A549 (cell line): Measurements from ENCODE around the gene FAM193A. TPM values are rescaled to one million over a fixed set of nuclear protein-coding genes. Genes with fewer than 3 reads are reported as not detected.

Experiments
- ATAC-seq, 2 experiments: fragments of 200-7000 bp in 1 of 2; fragments of >200 bp in 1 of 2; cut with Nextera tagmentation in 1 of 2; cut with Tn5 transposase in 1 of 2; 3 replicates each; pipeline versions ENCODE4 v1.8.0 to v1.9.1; 2018 to 2020; ENCODE audit warnings: mild to moderate bottlenecking in 1 of 2, moderate library complexity in 1 of 2
- CTCF ChIA-PET: fragments of 300-600 bp; sonication (Branson Sonifier 250); formaldehyde crosslinking; extraction: SDS; loops from one replicate; lab custom pipeline; 2021; ENCODE audit warnings: antibody characterized with exemption, inconsistent platforms; lab: Yijun Ruan, JAX
- POLR2A ChIA-PET: fragments of 350-600 bp; formaldehyde crosslinking; extraction: SDS; loops from one replicate; lab custom pipeline; 2021; ENCODE audit warnings: antibody characterized with exemption, inconsistent platforms; lab: Yijun Ruan, JAX
- DNase-seq, 2 experiments: peaks; one replicate each; pipeline versions ENCODE4 v3.0.0 to v3.0.0-alpha.2; 2011 to 2016; ENCODE audit warnings: low read depth in 1 of 2, low spot score in 1 of 2
- FAIRE-seq: peaks from 2 replicates; lab custom pipeline; 2011; peaks lifted over from hg19 to GRCh38; lab: Jason Lieb, UNC
- H3K27ac ChIP-seq, 2 experiments: fragments of >200 bp; sonication (Bioruptor Twin); formaldehyde crosslinking; 3 replicates each; pipeline ENCODE4 v1.5.1; 2016 to 2017
- H3K4me1 ChIP-seq: fragments of >200 bp; sonication (Bioruptor Twin); formaldehyde crosslinking; 3 replicates; pipeline ENCODE4 v1.6.1; 2016
- H3K4me2 ChIP-seq: fragments of >200 bp; sonication (Bioruptor Twin); formaldehyde crosslinking; 3 replicates; pipeline ENCODE4 v1.6.1; 2016
- H3K4me3 ChIP-seq: fragments of >200 bp; sonication (Bioruptor Twin); formaldehyde crosslinking; 3 replicates; pipeline ENCODE4 v1.5.1; 2016
- H3K9me3 ChIP-seq: fragments of >200 bp; sonication (Bioruptor Twin); formaldehyde crosslinking; 3 replicates; pipeline ENCODE4 v1.6.1; 2016
- BHLHE40 ChIP-seq: IDR thresholded peaks from 2 replicates; pipeline ENCODE4 v1.6.1; 2012; ENCODE audit warnings: low read depth, low read length, inconsistent platforms
- CBX2 ChIP-seq: fragments of 200-600 bp; sonication (generic); IDR thresholded peaks from 2 replicates; pipeline ENCODE4 v1.6.1; 2016; ENCODE audit warnings: low read depth, mild to moderate bottlenecking, borderline replicate concordance
- CHD2 ChIP-seq: fragments of 150-350 bp; IDR thresholded peaks from 2 replicates; pipeline ENCODE4 v1.6.1; 2014; ENCODE audit warnings: low read length; ENCODE audit not compliant: partially characterized antibody
- EHF ChIP-seq: fragments of 250-450 bp; sonication (Bioruptor Pico); IDR thresholded peaks from 2 replicates; pipeline ENCODE4 v1.5.0; 2020; ENCODE audit warnings: mild to moderate bottlenecking
- EP300 ChIP-seq, 2 experiments: fragments of >200 bp; sonication (Bioruptor Twin); formaldehyde crosslinking; IDR thresholded peaks; 2 replicates in 1 of 2; 3 replicates in 1 of 2; pipeline ENCODE4 v1.6.1; 2016 to 2017
- GATA3 ChIP-seq: IDR thresholded peaks from 2 replicates; pipeline ENCODE4 v1.6.1; 2012; ENCODE audit warnings: borderline replicate concordance
- HDAC2 ChIP-seq: fragments of 200-600 bp; sonication (generic); IDR thresholded peaks from 2 replicates; pipeline ENCODE4 v1.6.1; 2016
- HEYL ChIP-seq: fragments of 250-450 bp; sonication (Bioruptor Pico); IDR thresholded peaks from 2 replicates; pipeline ENCODE4 v1.8.0; 2021; ENCODE audit warnings: mild to moderate bottlenecking, moderate library complexity
- HOXA7 ChIP-seq: fragments of 250-450 bp; sonication (Bioruptor Pico); IDR thresholded peaks from 2 replicates; pipeline ENCODE4 v1.5.0; 2020; ENCODE audit warnings: mild to moderate bottlenecking, moderate library complexity
- JUN ChIP-seq, 2 experiments: fragments of >200 bp; sonication (Bioruptor Twin); formaldehyde crosslinking; IDR thresholded peaks; 2 replicates in 1 of 2; 3 replicates in 1 of 2; pipeline ENCODE4 v1.6.1; 2016 to 2017
- MAFK ChIP-seq: fragments of 450-650 bp; IDR thresholded peaks from 2 replicates; pipeline ENCODE4 v1.6.1; 2014; ENCODE audit not compliant: partially characterized antibody
- MAZ ChIP-seq: fragments of 150-350 bp; IDR thresholded peaks from 2 replicates; pipeline ENCODE4 v1.6.1; 2014; ENCODE audit warnings: antibody characterized with exemption, low read depth, low read length, borderline replicate concordance
- POLR2AphosphoS2 ChIP-seq: conservative IDR thresholded peaks from 2 replicates; pipeline ENCODE4 v1.6.1; 2012; ENCODE audit warnings: low read length, improper control_type of control experiment, inconsistent platforms
- RFX5 ChIP-seq: fragments of 450-650 bp; IDR thresholded peaks from 2 replicates; pipeline ENCODE4 v1.7.1; 2014; ENCODE audit warnings: antibody characterized with exemption, mild to moderate bottlenecking, moderate library complexity
- ZC3H11A ChIP-seq: fragments of 450-650 bp; IDR thresholded peaks from 2 replicates; pipeline ENCODE4 v1.6.1; 2014; ENCODE audit warnings: antibody characterized with exemption, mild to moderate bottlenecking
- ZSCAN20 ChIP-seq: fragments of 250-450 bp; sonication (Bioruptor Pico); IDR thresholded peaks from 2 replicates; pipeline ENCODE4 v1.8.0; 2022; ENCODE audit warnings: mild to moderate bottlenecking, moderate library complexity
- WGBS: methylation state at CpG from one replicate; pipeline ENCODE4 v1.1.6; 2017; ENCODE audit errors: missing lambda C conversion rate; 5-methylcytosine and 5-hydroxymethylcytosine counted together
- polyA plus RNA-seq, 4 experiments: library from polyadenylated mRNA; depleted of rRNA in 3 of 4; stranded (reverse); fragments of >200 nt; fragmentation: RNase III in 1 of 4; extraction: RNeasy Plus Mini Kit Qiagen cat#74134 plus additional on column Dnase treatment in 1 of 4; gene quantifications; 2 replicates in 3 of 4; 3 replicates in 1 of 4; pipeline ENCODE4 v1.2.3, GENCODE V29; 2011 to 2017
- TF ChIP-seq, protein P1 (sequence below): IDR thresholded peaks from 2 replicates; pipeline ENCODE4 v1.6.1; 2012
- TF ChIP-seq, protein P2 (sequence below): IDR thresholded peaks from 2 replicates; pipeline ENCODE4 v1.6.1; 2012; ENCODE audit warnings: low read depth, borderline replicate concordance
- TF ChIP-seq, protein P3 (sequence below): fragments of >200 bp; sonication (Bioruptor Twin); formaldehyde crosslinking; IDR thresholded peaks from 3 replicates; pipeline ENCODE4 v1.5.1; 2016
- TF ChIP-seq, protein P4 (sequence below): fragments of 450-650 bp; IDR thresholded peaks from 2 replicates; pipeline ENCODE4 v1.6.1; 2014; ENCODE audit warnings: antibody characterized with exemption

Gene FAM193A
- polyA plus RNA-seq, 2 of the 4 experiments (the other 2 are of a cell fraction), result 4.5 to 6.7 TPM

DNA sequence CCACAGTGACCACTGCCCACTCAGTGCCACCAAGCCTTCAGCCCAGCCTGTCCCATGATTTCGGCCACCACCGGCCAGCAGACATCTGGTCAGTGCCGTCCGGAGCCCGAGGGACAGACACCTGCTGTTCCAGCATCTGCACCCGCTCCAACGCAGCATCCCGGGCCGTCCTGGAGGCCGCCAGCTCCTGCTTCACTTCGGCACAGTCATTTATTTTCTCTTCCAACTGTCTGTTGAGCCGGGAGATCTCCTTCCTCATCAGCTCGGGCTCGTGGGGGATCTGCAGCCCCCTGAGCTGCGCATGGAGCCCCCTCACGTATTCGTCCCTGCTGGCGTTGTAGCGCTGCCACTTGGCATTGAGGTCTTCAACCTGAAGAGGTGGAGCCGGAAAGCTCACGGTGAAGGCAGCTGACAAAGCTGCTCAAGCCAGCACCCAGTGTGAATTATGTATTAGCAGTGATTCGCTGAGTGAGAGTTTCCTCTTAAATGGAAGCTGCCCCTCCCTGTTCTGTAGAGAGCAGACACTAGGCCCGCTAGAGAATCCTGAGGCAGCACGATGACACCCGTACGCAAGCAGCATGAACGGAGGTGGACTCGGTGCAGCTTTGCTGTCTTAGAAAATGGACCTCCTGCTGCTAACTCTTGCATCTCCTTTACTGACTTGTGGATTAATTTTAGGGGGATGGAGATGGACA, 208.3 kb downstream of the FAM193A start:
- no peak overlapping the region for H3K4me3 ChIP-seq
- peaks cover 20% of the 10 kb centered on the region for H3K4me1 ChIP-seq
- WGBS, result 96% methylated on average over 18 of the region's 28 CpGs
- H3K4me2 ChIP-seq, result no peak overlapping the region
- ATAC-seq (no peak), DNase-seq (no peak), FAIRE-seq (no peak)
- H3K27ac ChIP-seq, result no peak overlapping the region
- ChIA-PET POLR2A (no interaction called here), CTCF (no interaction called here)
- no peaks in the 10 kb centered on the region for H3K9me3 ChIP-seq
- no peak for TF ChIP-seq HEYL
- TF ChIP-seq, protein P1, sequence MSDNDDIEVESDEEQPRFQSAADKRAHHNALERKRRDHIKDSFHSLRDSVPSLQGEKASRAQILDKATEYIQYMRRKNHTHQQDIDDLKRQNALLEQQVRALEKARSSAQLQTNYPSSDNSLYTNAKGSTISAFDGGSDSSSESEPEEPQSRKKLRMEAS, result no peak
- TF ChIP-seq BHLHE40, result no peak

DNA sequence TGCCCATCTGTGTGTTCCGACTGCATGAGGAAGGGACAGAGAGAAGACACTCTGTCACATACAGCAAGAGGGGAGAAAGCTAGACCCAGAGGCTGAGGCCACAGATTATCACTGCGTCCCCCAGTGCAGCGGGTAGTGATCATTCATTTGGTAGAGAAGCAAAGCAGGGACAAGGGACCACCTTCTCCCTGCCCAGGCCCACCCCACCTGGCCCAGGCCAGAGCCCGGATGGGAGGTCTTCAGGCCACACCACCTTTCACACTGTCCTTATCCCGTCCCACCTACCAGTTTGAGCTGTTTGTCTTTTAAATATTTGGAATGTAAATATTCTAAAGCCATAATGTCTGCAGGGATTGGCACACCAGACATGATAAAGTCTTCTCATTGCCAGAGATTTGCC, 209.1 kb downstream of the FAM193A start:
- WGBS, result 84% methylated on average over 5 of the region's 5 CpGs
- DNase-seq, result no peak
- H3K4me2 ChIP-seq, result no peak overlapping the region
- FAIRE-seq, result no peak
- H3K9me3 ChIP-seq, result no peaks in the 10 kb centered on the region
- H3K27ac ChIP-seq, result peak overlapping the region in 1 of 2 experiments; percentile 57; a peak in 3 of 6 replicates
- H3K4me1 ChIP-seq, result peaks cover 20% of the 10 kb centered on the region
- no peak overlapping the region for H3K4me3 ChIP-seq
- CTCF ChIA-PET, result no interaction called here
- no peak for TF ChIP-seq EHF (CRISPR knock-in tag)
- TF ChIP-seq HDAC2, result no peak
- ATAC-seq, result no peak
- POLR2A ChIA-PET, result no interaction called here

DNA sequence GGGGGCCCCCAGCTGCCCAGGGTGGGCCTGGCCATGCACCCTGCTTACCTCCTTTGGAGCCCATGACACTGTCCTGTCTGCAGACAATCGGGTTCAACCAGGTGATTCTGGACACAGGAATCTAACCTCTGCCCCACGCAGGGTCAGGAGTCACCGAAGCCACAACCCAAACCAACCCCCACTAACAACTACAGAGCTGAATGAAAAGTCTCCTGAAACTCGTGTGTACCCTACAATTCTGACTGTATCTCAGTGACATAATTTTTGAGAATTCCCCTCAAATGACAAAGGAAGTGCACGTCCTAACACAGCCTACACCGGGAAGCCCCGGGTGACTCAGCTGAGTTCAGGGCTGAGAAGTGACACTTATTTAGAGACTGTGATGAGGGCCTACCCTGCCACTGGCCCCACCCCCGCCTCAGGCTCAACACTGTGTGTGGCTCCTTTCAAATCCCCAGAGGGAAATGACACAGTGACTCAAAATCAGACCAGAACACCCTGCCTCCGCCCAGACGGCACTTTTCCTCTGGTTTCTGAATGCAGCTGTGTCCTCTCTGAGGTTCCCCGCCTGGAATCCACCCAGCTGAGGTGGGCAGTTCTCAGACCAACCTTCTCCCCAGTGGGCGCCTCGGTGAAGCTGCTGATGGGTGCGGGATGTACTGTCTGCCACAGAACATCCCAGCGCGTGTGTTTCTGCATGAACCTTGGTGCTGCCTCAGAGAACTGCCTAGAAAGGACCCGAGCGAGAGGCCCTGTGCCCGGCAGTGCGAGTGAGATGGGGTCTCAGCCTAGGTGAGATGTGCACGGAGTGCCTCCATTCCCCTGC, 209.7 kb downstream of the FAM193A start:
- CTCF ChIA-PET, result interaction anchor here (0.6 kb wide), 1 partner anchor 114 kb away, joined by 3 read pairs; no protein-coding TSS in a partner anchor
- peak overlapping the region; percentile 36; the same call in 1 of the 3 replicates for H3K4me2 ChIP-seq
- 50% methylated on average over 13 of the region's 21 CpGs for WGBS
- H3K4me1 ChIP-seq, result peaks cover 20% of the 10 kb centered on the region
- no peak for TF ChIP-seq MAFK
- TF ChIP-seq, protein P2, sequence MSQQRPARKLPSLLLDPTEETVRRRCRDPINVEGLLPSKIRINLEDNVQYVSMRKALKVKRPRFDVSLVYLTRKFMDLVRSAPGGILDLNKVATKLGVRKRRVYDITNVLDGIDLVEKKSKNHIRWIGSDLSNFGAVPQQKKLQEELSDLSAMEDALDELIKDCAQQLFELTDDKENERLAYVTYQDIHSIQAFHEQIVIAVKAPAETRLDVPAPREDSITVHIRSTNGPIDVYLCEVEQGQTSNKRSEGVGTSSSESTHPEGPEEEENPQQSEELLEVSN, result no peak
- TF ChIP-seq GATA3, result no peak
- TF ChIP-seq MAZ, result no peak
- TF ChIP-seq POLR2AphosphoS2, result no peak
- no peak for TF ChIP-seq EP300 (IDR thresholded peaks at IDR 0.05)
- TF ChIP-seq CBX2, result no peak
- TF ChIP-seq RFX5, result no peak
- TF ChIP-seq CHD2, result no peak
- no peak for TF ChIP-seq HOXA7 (CRISPR knock-in tag)
- no peak for TF ChIP-seq ZSCAN20 (CRISPR knock-in tag)
- TF ChIP-seq, protein P3, sequence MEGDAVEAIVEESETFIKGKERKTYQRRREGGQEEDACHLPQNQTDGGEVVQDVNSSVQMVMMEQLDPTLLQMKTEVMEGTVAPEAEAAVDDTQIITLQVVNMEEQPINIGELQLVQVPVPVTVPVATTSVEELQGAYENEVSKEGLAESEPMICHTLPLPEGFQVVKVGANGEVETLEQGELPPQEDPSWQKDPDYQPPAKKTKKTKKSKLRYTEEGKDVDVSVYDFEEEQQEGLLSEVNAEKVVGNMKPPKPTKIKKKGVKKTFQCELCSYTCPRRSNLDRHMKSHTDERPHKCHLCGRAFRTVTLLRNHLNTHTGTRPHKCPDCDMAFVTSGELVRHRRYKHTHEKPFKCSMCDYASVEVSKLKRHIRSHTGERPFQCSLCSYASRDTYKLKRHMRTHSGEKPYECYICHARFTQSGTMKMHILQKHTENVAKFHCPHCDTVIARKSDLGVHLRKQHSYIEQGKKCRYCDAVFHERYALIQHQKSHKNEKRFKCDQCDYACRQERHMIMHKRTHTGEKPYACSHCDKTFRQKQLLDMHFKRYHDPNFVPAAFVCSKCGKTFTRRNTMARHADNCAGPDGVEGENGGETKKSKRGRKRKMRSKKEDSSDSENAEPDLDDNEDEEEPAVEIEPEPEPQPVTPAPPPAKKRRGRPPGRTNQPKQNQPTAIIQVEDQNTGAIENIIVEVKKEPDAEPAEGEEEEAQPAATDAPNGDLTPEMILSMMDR, result no peak
- TF ChIP-seq, protein P4, sequence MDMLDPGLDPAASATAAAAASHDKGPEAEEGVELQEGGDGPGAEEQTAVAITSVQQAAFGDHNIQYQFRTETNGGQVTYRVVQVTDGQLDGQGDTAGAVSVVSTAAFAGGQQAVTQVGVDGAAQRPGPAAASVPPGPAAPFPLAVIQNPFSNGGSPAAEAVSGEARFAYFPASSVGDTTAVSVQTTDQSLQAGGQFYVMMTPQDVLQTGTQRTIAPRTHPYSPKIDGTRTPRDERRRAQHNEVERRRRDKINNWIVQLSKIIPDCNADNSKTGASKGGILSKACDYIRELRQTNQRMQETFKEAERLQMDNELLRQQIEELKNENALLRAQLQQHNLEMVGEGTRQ, result no peak
- TF ChIP-seq JUN (IDR thresholded peaks at IDR 0.05), result no peak
- no peak for TF ChIP-seq ZC3H11A
- DNase-seq, result peak; percentile 34 to 36
- FAIRE-seq, result no peak
- POLR2A ChIA-PET, result no interaction called here
- no peaks in the 10 kb centered on the region for H3K9me3 ChIP-seq
- H3K27ac ChIP-seq, result peak overlapping the region in 1 of 2 experiments; percentile 57; a peak in 3 of 6 replicates
- ATAC-seq, result peak; percentile 61 to 62; a peak in 4 of 6 replicates
- H3K4me3 ChIP-seq, result no peak overlapping the region
